Ureter (tissue), 1 donor: ENCODE data around the gene C10orf95. TPM values are rescaled to one million over a fixed set of nuclear protein-coding genes. Genes with fewer than 3 reads are reported as not detected.

Experiments used
- DNase-seq: peaks from one replicate; pipeline ENCODE4 v3.0.0-alpha.2; 2020; ENCODE audit warnings: low spot score
- total RNA-seq: library from RNA; stranded (reverse); gene quantifications from one replicate; pipeline ENCODE4 v1.2.4, GENCODE V29; 2023
- donor health status: DM: yes; HTN: yes; CAD: no.

C10orf95 gene
- total RNA-seq, 1 donor from 2014 or later, result 1.5 TPM

DNA sequence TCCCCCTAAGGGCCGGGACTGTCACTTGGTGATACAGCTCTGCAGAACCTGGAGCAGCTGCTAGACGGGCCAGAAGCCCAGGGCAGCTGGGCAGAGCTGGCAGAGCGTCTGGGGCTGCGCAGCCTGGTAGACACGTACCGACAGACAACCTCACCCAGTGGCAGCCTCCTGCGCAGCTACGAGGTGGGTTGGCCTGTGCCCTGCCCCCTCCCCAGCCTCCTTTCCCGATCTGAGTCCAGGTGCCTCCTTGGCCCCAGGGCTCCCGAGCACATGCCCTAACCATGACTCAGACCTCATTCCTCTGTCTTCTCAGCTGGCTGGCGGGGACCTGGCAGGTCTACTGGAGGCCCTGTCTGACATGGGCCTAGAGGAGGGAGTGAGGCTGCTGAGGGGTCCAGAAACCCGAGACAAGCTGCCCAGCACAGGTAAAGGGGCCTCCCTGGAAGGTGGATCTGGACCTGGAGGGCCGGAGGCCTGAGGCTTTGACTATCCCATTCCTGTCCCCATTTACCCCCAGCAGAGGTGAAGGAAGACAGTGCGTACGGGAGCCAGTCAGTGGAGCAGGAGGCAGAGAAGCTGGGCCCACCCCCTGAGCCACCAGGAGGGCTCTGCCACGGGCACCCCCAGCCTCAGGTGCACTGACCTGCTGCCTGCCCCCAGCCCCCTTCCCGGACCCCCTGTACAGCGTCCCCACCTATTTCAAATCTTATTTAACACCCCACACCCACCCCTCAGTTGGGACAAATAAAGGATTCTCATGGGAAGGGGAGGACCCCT lies 49.4 kb downstream of the C10orf95 start:
- DNase-seq, result no peak

DNA sequence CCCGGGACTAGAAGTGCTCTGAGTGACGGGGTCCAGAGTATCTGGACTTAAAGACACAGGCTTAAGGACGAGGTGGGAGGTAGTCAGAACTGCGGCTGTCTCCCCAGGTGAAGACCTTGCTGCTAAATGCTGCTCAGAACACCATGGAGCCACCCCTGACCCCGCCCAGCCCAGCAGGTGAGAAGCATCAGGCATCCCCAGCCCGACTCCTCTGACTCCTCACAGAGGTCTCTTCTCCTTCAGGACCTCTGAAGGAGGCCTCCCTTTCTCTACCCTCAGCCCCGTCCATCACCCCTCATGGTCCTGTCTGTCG lies 50.0 kb downstream of the C10orf95 start:
- DNase-seq, result no peak

DNA sequence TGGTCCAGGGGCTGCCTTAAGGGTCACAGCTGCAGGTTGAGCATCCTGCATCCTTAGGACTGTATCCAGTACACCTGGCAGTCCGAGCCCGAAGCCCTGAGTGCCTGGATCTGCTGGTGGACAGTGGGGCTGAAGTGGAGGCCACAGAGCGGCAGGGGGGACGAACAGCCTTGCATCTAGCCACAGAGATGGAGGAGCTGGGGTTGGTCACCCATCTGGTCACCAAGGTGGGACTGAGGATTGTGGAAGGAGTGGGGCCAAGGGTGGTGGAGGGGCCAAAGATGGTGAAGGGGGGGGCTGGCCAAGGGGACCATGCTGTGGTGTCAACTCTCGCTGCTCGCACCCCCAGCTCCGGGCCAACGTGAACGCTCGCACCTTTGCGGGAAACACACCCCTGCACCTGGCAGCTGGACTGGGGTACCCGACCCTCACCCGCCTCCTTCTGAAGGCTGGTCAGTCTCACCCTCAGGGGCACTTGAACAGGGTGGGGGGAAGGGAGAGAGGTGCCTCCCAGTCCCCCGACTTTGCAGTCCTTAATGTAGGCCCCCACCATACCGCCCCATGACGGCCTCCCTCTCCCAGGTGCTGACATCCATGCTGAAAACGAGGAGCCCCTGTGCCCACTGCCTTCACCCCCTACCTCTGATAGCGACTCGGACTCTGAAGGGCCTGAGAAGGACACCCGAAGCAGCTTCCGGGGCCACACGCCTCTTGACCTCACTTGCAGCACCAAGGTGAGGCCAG lies 50.6 kb downstream of the C10orf95 start:
- no peak for DNase-seq

DNA sequence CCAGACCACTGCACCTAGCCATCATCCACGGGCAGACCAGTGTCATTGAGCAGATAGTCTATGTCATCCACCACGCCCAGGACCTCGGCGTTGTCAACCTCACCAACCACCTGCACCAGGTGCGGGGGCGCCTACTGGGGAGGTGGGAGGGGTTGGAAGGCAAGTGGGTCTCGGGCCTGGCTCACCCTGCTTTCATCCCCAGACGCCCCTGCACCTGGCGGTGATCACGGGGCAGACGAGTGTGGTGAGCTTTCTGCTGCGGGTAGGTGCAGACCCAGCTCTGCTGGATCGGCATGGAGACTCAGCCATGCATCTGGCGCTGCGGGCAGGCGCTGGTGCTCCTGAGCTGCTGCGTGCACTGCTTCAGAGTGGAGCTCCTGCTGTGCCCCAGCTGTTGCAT lies 51.3 kb downstream of the C10orf95 start:
- DNase-seq, result no peak

Other genes starting within 250 kb of the C10orf95 start
- 0.47 TPM for gene ELOVL3, start 225.2 kb downstream of the C10orf95 start, total RNA-seq
- gene PITX3, start 210.0 kb downstream of the C10orf95 start, total RNA-seq, result not detected
- gene GBF1, start 206.0 kb downstream of the C10orf95 start, total RNA-seq, result 64.4 TPM
- 33.0 TPM for gene NFKB2, start 55.8 kb downstream of the C10orf95 start, total RNA-seq
- 5.1 TPM for gene PSD, start 32.8 kb downstream of the C10orf95 start, total RNA-seq
- 8.7 TPM for gene FBXL15, start 30.7 kb downstream of the C10orf95 start, total RNA-seq
- 51.9 TPM for gene CUEDC2, start 19.0 kb downstream of the C10orf95 start, total RNA-seq
- 87.1 TPM for gene ACTR1A, start 51.2 kb upstream of the C10orf95 start, total RNA-seq
- 25.5 TPM for gene SUFU, start 52.4 kb upstream of the C10orf95 start, total RNA-seq
- gene TRIM8, start 192.9 kb upstream of the C10orf95 start, total RNA-seq, result 137 TPM